Posterior cingulate gyrus (tissue), 11 donors: ENCODE data around the gene CD79A.

Source experiments
- DNase-seq, 10 donors: peaks; one replicate each; pipeline versions ENCODE4 v3.0.0 to v3.0.0-alpha.2; 2020 to 2021; ENCODE audit warnings: mixed read lengths in 3 of 10
- intact Hi-C: fragments of 100-400 bp; cut with DNase I; formaldehyde crosslinking; loops from one replicate; pipeline ENCODE4 v1.15.1; 2023

CD79A gene

DNA sequence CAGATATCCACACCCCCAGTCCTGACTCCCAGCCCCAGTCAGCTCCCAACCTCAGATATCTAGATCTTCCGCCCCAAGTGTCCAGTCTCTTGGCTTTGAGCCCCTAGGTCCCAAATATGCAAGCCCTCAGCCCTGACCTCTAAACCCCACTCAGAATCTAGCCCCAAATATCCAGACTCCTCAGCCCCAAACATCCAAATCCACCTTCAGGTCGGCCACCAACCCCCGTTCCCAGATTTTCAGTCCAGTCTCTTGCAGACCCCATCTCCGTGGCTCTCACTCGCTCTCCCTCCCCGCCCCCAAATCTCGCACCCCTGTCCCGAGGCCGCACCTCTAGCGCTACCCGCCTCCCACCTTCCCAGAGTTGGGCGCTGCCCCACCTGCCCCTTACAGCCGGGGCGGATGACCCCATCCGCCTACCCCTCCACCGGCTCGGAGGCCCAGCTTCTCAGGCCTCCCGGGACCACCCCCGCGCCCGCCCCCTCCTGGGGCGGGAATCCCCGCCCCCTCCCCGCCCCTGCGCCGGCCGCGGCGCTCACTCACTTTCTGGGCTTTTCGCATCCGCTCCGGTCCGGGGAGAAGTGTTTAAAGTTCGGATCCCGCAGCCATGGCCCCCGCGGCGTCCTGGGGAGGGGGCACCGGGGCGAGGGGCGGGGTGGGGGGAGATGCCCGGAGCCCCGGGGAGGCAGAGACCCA lies 50.6 kb downstream of the CD79A start:
- intact Hi-C loops = no loop called here
- DNase-seq = peak in 1 of 10 donors; percentile 30

DNA sequence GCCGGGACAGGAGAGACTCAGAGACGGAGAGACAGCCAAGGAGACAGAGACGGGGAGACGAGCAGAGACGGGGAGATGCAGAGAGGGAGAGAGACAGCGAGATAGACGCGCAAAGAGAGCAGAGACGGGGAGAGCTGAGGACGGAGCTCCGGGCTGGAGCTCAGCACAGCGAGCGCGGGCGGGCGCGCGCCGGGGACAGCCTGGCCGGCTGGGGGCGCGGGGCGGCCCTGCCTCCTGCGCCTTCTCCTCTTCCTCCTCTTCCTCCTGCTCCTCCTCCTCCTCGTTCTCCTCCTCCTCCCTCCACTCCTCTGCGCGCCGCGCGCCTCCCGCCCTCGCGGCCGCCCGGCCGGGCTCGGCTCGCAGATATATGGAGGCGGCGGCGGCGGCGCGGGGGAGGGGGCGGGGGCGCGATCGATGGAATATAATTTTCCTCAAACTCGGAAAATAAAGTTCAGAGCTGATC lies 51.2 kb downstream of the CD79A start, which contains the start of gene ERFL:
Gene ERFL (minus strand): TSS at position 229 of the 463 bp plus-strand sequence. CDS start 15,530 bp downstream, outside the sequence.
- DNase-seq = peak in 1 of 10 donors; percentile 44
- intact Hi-C loops = no loop called here

DNA sequence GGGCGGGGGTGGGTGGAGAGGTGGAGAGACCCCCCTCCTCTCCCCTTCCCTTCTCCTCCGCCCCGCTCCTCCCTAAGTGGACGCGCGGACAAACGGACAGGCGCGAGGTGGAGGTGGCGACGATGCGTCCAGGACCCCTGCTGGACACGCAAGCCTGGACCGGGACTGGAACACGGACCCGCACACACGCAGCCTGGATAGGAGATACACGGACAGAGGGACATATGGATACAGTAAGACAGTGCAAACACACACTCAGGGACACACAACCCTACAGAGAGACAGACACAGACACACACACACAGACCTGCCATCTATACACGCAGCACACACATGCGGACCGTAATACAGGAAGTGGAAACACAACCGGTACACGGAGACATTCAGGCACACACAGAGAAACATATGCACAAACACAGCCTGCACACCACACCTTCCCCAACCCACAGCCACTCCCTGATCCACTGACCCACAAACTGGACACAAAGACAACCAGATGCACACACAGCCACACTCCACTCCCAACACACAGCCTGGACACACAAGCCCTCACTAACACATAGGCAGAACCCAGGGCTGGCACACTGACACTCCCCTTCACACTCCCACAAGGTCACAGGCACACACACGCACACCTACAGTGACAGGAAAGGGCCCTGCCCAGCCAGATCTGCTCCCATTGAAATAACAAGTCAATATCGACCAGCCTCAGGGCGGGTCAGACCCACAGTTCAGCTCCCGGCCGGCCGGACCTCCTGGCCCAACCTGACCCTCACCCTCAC lies 51.9 kb downstream of the CD79A start:
- DNase-seq = peak in 1 of 10 donors; percentile 60
- intact Hi-C loops = no loop called here

DNA sequence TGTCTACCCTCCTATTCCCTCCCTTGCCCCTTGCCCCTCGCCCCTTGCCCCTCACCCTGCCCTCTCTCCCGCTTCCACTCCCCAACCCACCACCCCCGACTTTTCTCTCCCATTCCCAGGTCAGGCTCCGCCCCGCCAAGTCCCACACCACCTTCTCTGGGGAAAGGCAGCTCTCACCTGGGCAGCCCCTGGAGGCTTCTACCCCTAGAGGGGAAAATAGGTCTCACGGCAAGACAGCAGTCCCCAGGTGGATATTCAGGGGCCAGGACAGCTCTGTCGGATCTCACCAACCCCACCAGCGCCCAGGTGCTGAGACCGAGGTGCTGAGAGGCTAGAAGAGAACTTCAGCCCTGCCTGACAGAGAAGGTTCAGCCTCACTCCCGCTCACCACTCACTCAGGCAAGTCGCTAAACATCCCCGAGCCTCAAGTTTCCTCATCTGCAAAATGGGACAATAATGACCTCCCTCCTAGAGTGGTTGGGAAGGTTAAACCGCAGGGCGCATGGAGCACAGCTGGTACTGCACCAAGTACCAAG lies 52.5 kb downstream of the CD79A start:
- intact Hi-C loops = no loop called here
- peak in 1 of 10 donors; percentile 10 for DNase-seq

DNA sequence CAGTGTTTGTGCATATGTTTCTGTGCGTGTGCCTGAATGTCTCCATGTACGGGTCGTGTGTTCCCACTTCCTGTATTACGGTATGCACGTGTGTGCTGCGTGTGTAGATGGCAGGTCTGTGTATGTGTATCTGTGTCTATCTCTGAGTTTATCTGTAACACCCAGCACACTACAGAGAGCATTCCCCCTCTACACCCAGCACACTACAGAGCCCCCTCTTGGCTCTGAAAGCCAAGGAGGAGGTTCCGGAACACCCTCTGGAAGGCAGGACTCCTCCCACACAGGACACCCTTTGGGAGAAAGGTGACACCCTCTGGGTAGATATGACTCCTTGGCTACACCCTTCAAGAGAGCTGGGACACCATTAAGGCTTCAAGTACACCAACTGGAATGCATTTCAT lies 53.2 kb downstream of the CD79A start:
- intact Hi-C loops = no loop called here
- peak in 1 of 10 donors; percentile 5 for DNase-seq
